Type B pancreatic cell (in vitro differentiated cells): ENCODE measurements around the gene CTRB1. TPM values are rescaled to one million over a fixed set of nuclear protein-coding genes. Genes with fewer than 3 reads are reported as not detected.

Experiments
- DNase-seq: peaks from one replicate; pipeline ENCODE4 v3.0.0; 2021; ENCODE audit warnings: mixed read lengths; ENCODE audit not compliant: unreplicated experiment; ENCODE audit errors: extremely low spot score
- H3K27ac Mint-ChIP-seq: 2 replicates; pipeline ENCODE4 v1.8.0; 2021; ENCODE audit warnings: mild to moderate bottlenecking, mixed read lengths
- H3K27me3 Mint-ChIP-seq: 2 replicates; pipeline ENCODE4 v1.8.0; 2021; ENCODE audit warnings: mixed read lengths
- H3K36me3 Mint-ChIP-seq: 2 replicates; pipeline ENCODE4 v1.8.0; 2021; ENCODE audit warnings: mixed read lengths
- H3K4me1 Mint-ChIP-seq: one replicate; pipeline ENCODE4 v1.8.0; 2021; ENCODE audit warnings: mixed read lengths; ENCODE audit not compliant: unreplicated experiment
- H3K4me3 Mint-ChIP-seq: 2 replicates; pipeline ENCODE4 v1.8.0; 2021; ENCODE audit warnings: mild to moderate bottlenecking, mixed read lengths
- H3K9me3 Mint-ChIP-seq: 2 replicates; pipeline ENCODE4 v1.8.0; 2021; ENCODE audit warnings: mixed read lengths
- total RNA-seq: library from RNA; stranded (reverse); gene quantifications from 2 replicates; pipeline ENCODE4 v1.2.1, GENCODE V29; 2021; ENCODE audit warnings: low replicate concordance
- TF ChIP-seq, protein P1 (sequence below): fragments of 200-600 bp; sonication (generic); conservative IDR thresholded peaks from 2 replicates; pipeline ENCODE4 v1.5.0; 2021; ENCODE audit warnings: antibody characterized with exemption, mild to moderate bottlenecking

Gene CTRB1
- total RNA-seq, 1 donor from 2014 or later = not detected

GRCh38 chr16:75179208-75179607 is 39.6 kb upstream of the CTRB1 start:
- Mint-ChIP-seq H3K36me3 (peaks cover under 1% of the 10 kb centered on the region), H3K9me3 (peaks cover 14% of the 10 kb centered on the region), H3K4me3 (no peak overlapping the region), H3K27me3 (no peaks in the 10 kb centered on the region), H3K4me1 (no peaks in the 10 kb centered on the region), H3K27ac (no peak overlapping the region)
- TF ChIP-seq, protein P1, sequence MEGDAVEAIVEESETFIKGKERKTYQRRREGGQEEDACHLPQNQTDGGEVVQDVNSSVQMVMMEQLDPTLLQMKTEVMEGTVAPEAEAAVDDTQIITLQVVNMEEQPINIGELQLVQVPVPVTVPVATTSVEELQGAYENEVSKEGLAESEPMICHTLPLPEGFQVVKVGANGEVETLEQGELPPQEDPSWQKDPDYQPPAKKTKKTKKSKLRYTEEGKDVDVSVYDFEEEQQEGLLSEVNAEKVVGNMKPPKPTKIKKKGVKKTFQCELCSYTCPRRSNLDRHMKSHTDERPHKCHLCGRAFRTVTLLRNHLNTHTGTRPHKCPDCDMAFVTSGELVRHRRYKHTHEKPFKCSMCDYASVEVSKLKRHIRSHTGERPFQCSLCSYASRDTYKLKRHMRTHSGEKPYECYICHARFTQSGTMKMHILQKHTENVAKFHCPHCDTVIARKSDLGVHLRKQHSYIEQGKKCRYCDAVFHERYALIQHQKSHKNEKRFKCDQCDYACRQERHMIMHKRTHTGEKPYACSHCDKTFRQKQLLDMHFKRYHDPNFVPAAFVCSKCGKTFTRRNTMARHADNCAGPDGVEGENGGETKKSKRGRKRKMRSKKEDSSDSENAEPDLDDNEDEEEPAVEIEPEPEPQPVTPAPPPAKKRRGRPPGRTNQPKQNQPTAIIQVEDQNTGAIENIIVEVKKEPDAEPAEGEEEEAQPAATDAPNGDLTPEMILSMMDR = no peak
- no peak for DNase-seq

DNA sequence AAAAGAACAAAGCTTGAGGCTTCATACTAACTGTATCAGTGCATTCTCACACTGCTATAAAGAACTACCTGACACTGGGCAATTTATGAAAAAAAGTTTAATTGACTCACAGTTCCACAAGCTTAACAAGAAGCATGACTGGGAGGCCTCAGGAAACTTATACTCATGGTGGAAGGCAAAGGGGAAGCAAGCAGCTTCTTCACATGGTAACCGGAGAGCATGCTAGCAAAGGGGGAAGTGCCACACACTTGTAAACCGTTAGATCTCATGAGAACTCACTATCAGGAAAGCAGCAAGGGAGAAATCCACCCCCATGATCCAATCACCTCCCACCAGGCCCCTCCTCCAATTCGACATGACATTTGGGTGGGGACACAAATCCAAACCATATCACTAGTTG is 37.2 kb upstream of the CTRB1 start:
- Mint-ChIP-seq H3K4me3 (no peak overlapping the region), H3K36me3 (no peaks in the 10 kb centered on the region), H3K4me1 (no peaks in the 10 kb centered on the region), H3K27ac (no peak overlapping the region), H3K27me3 (no peaks in the 10 kb centered on the region), H3K9me3 (peaks cover 21% of the 10 kb centered on the region)
- TF ChIP-seq, protein P1 = no peak
- DNase-seq = no peak

DNA sequence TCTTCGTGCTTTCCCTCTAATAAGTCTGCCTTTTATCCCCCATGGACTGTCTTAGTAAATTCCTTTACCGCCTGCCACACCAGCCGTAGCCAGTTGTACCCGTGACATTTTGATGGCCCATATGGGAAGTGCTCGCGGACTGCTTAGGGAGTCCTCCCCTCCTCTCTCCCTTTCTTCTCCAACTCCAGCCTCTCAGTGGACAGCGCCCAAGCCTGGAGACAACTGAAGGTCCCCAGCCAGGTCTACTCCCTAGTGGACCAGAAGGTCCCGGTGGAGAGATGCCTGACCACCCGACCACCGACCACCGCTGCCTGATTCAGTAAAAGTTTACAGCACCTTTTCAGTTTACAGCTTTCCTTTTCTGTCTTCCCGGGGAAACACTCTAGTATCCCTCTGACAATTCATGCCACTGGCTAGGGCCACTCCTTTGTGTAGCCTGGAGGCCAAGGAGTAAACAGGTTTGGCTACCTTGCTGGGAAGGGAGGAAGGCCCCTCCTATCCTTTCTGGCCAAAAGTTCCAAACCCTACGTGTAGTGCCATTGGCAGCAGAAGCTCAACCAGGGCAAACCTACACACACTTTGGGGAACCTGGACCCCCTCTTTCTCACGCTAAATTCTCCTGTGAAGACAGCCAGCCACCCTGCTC is 29.8 kb upstream of the CTRB1 start:
- H3K27me3 Mint-ChIP-seq = no peaks in the 10 kb centered on the region
- no peaks in the 10 kb centered on the region for H3K4me1 Mint-ChIP-seq
- H3K27ac Mint-ChIP-seq = peak overlapping the region; percentile 91
- peak overlapping the region; percentile 73 for H3K4me3 Mint-ChIP-seq
- peaks cover 3% of the 10 kb centered on the region for H3K36me3 Mint-ChIP-seq
- no peak for DNase-seq
- TF ChIP-seq, protein P1 = no peak
- peaks cover 21% of the 10 kb centered on the region for H3K9me3 Mint-ChIP-seq

DNA sequence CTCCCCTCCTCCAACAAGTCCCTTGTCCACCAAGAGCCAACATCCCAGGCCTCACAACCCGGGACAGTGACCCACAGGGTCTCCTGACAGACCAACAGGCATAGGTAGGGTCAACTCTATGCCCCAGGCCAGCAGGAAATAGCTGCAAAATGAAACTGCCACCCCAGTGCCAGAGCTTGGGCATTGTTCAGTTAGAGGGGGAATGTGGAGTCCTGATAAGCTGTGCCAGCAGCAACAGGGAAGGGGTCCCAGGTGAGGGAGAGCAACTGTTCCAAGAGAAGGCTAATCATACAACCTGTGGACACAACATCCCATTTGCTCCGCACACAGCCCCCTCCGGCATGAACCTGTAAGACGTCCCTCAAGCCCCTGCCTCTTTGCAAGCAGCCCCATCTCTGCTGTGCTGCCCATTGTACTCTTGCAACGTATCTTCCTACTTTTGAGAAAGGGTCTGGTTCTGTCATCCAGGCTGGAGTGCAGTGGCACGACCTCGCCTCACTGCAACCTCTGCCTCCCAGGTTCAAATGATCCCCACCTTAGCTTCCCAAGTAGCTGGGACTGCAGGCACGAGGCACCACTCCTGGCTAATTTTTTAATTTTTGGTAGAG is 29.0 kb upstream of the CTRB1 start:
- H3K27ac Mint-ChIP-seq = peak overlapping the region; percentile 91
- H3K27me3 Mint-ChIP-seq = no peaks in the 10 kb centered on the region
- peak overlapping the region; percentile 14 for H3K4me3 Mint-ChIP-seq
- H3K36me3 Mint-ChIP-seq = peaks cover 3% of the 10 kb centered on the region
- no peaks in the 10 kb centered on the region for H3K4me1 Mint-ChIP-seq
- no peak for DNase-seq
- TF ChIP-seq, protein P1 = no peak
- peaks cover 19% of the 10 kb centered on the region for H3K9me3 Mint-ChIP-seq

DNA sequence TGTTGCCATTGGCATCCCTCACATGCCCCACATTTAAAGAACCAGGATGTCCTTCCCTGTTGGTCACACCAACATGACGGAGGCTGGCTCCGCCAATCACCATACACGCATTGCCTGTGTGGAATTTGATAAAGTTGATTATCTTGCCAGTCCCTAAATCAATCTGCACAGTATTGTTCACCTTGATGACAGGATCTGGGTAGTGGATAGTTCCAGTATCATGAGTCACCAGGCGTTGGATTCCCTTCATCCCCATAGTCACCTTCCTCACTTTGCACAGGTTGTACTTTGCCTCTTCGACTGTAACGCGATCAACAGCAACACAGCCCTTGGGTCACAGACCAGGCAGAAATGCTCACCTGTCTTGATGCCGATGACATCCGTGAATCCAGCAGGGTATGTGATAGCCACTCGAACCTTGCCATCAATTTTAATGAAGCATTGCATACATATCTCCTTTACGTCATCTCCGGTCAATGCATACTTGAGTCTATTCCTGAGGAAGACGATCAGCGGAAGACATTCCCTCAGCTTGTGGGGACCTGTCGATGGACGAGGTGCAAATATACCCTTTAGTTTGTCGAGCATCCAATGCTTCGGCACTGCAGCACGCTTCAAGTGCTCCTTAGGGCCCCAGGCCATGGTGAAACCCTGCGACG is 26.1 kb upstream of the CTRB1 start:
- peaks cover 5% of the 10 kb centered on the region for H3K9me3 Mint-ChIP-seq

More for the DNA sequence above, 26.1 kb upstream of the CTRB1 start:
- Mint-ChIP-seq H3K36me3 (peaks cover 3% of the 10 kb centered on the region), H3K27me3 (peaks cover 3% of the 10 kb centered on the region), H3K4me1 (peaks cover 2% of the 10 kb centered on the region), H3K27ac (no peak overlapping the region), H3K4me3 (no peak overlapping the region)
- TF ChIP-seq, protein P1 = no peak
- DNase-seq = peak; percentile 16
